Measurements from ENCODE around the gene C3orf18.

The C3orf18 gene

GRCh38 chr3:50611464-50612233, 44.1 kb upstream of the C3orf18 start, which contains the start of gene CISH (continued):
- 0 out of 2 replicates have a peak, but pooled peaks have one; percentile 13 for TF ChIP-seq ZBTB48 (tag by site-specific recombination; IDR thresholded peaks at IDR 0.05)
- TF ChIP-seq YY2 (tag by site-specific recombination; IDR thresholded peaks at IDR 0.05): no peak
- no peak for TF ChIP-seq ZNF664 (tag by site-specific recombination; IDR thresholded peaks at IDR 0.05)
- peak; percentile 44; the same call in 1 of the 2 replicates for TF ChIP-seq KLF8 (tag by site-specific recombination; IDR thresholded peaks at IDR 0.05)
- TF ChIP-seq ZNF596 (tag by site-specific recombination; IDR thresholded peaks at IDR 0.05): no peak
- TF ChIP-seq ZNF488 (tag by site-specific recombination; IDR thresholded peaks at IDR 0.05): no peak
- TF ChIP-seq WT1 (tag by site-specific recombination; IDR thresholded peaks at IDR 0.05): no peak
- TF ChIP-seq ZNF280C (tag by site-specific recombination; IDR thresholded peaks at IDR 0.05): no peak
- TF ChIP-seq ZNF785 (tag by site-specific recombination; IDR thresholded peaks at IDR 0.05): no peak
- no peak for TF ChIP-seq ZNF362 (tag by site-specific recombination; IDR thresholded peaks at IDR 0.05)
- TF ChIP-seq ZNF621 (tag by site-specific recombination; IDR thresholded peaks at IDR 0.05): no peak
- TF ChIP-seq ZSCAN5A (tag by site-specific recombination; IDR thresholded peaks at IDR 0.05): no peak
- no peak for TF ChIP-seq PRDM2 (tag by site-specific recombination; IDR thresholded peaks at IDR 0.05; ENCODE audit: borderline replicate concordance)
- no peak for TF ChIP-seq ZNF510 (tag by site-specific recombination; IDR thresholded peaks at IDR 0.05; ENCODE audit: insufficient replicate concordance)
- peak; percentile 31; the same call in 1 of the 2 replicates for TF ChIP-seq ZNF2 (tag by site-specific recombination; IDR thresholded peaks at IDR 0.05)
- no peak for TF ChIP-seq ZNF560 (tag by site-specific recombination; IDR thresholded peaks at IDR 0.05; ENCODE audit: borderline replicate concordance)
- TF ChIP-seq ZNF184 (tag by site-specific recombination; IDR thresholded peaks at IDR 0.05): no peak
- peak; percentile 15; the same call in 1 of the 2 replicates for TF ChIP-seq ZNF843 (tag by site-specific recombination; IDR thresholded peaks at IDR 0.05)
- peak; percentile 78 for TF ChIP-seq EGR2 (tag by site-specific recombination; IDR thresholded peaks at IDR 0.05; ENCODE audit: low read depth)
- TF ChIP-seq ZNF266 (tag by site-specific recombination; IDR thresholded peaks at IDR 0.05; ENCODE audit: low read depth): no peak
- no peak for TF ChIP-seq BCL11B (tag by site-specific recombination; IDR thresholded peaks at IDR 0.05; ENCODE audit: low read depth)
- TF ChIP-seq MEIS1 (CRISPR knock-in tag; IDR thresholded peaks at IDR 0.05; ENCODE audit: borderline replicate concordance): no peak
- no peak for TF ChIP-seq ZNF629 (tag by site-specific recombination; IDR thresholded peaks at IDR 0.05)
- TF ChIP-seq ZNF623 (tag by site-specific recombination; IDR thresholded peaks at IDR 0.05): no peak
- TF ChIP-seq ZBTB44 (tag by site-specific recombination; IDR thresholded peaks at IDR 0.05): no peak

Data from HEK293 (cell line).